Right lobe of liver (tissue), 6 donors: ENCODE data around the gene CNFN. TPM values are rescaled to one million over a fixed set of nuclear protein-coding genes. Genes with fewer than 3 reads are reported as not detected.
A peak's percentile ranks its signal among the peaks of the same experiment; 100 is the strongest.

Experiments
- ATAC-seq, 4 donors: fragments of 200-7000 bp; cut with Tn5 transposase; one replicate each; pipeline ENCODE4 v1.9.1; 2020; ENCODE audit warnings: mild to moderate bottlenecking in 4 of 4, moderate library complexity in 4 of 4
- DNase-seq, 3 donors: peaks; one replicate each; pipeline ENCODE4 v3.0.0-alpha.2; 2020
- H3K27ac ChIP-seq, 3 donors: fragments of 200-600 bp; one replicate each; pipeline ENCODE4 v1.8.0; 2022
- H3K27me3 ChIP-seq, 2 donors: fragments of 200-600 bp; one replicate each; pipeline ENCODE4 v1.8.0; 2022
- H3K36me3 ChIP-seq, 4 donors: fragments of 200-600 bp; sonication (generic) in 1 of 4; one replicate each; pipeline versions ENCODE4 v1.5.1 to v1.8.0; 2017 to 2022; ENCODE audit warnings: control low read depth in 1 of 4
- H3K4me1 ChIP-seq, 4 donors: fragments of 200-600 bp; sonication (generic) in 1 of 4; one replicate each; pipeline versions ENCODE4 v1.5.1 to v1.8.0; 2017 to 2022; ENCODE audit warnings: control low read depth in 1 of 4
- H3K4me3 ChIP-seq, 3 donors: fragments of 200-600 bp; one replicate each; pipeline ENCODE4 v1.8.0; 2022
- H3K9me3 ChIP-seq, 4 donors: fragments of 200-600 bp; sonication (generic) in 1 of 4; one replicate each; pipeline versions ENCODE4 v1.5.1 to v1.8.0; 2017 to 2022; ENCODE audit warnings: control low read depth in 1 of 4
- POLR2A ChIP-seq: fragments of 450-650 bp; IDR thresholded peaks from one replicate; pipeline ENCODE4 v1.6.1; 2017; ENCODE audit warnings: antibody characterized with exemption, mild to moderate bottlenecking
- WGBS: methylation state at CpG from one replicate; pipeline ENCODE4 v1.1.6; 2018; ENCODE audit warnings: low coverage, low lambda C conversion rate; ENCODE audit not compliant: insufficient coverage; ENCODE audit errors: missing lambda C conversion rate; 5-methylcytosine and 5-hydroxymethylcytosine counted together
- intact Hi-C, 2 donors: fragments of 100-400 bp; cut with DNase I; formaldehyde crosslinking; loops; one replicate each; pipeline versions ENCODE4 v1.11.2 to v1.14.1; 2022
- total RNA-seq, 6 experiments: library from RNA; depleted of rRNA in 2 of 6; stranded (reverse); fragments of >200 nt in 2 of 6; fragmentation: NEBNext Ultra II Directional in 3 of 6; extraction: Animal tissue kit (Norgen Biotek cat#: 25700) in 3 of 6; gene quantifications; one replicate each; pipeline versions ENCODE4 v1.1.0 to v1.2.4, GENCODE V29; 2016 to 2023
- TF ChIP-seq, protein P1 (sequence below), 4 donors: fragments of 200-600 bp in 3 of 4; fragments of 450-650 bp in 1 of 4; IDR thresholded peaks; one replicate each; pipeline versions ENCODE4 v1.5.1 to v1.8.0; 2016 to 2022; ENCODE audit warnings: antibody characterized with exemption in 4 of 4, mild to moderate bottlenecking in 2 of 4
- donor health status: DM: no; HTN: yes; CAD: no.
- donor health status: DM: no; HTN: no; CAD: no.
- donor health status: DM: no; HTN: no; CAD: no.
- donor health status: DM: no; HTN: yes; CAD: no.
- donor health status: DM: no; HTN: yes; CAD: no.

Gene CNFN
- total RNA-seq, 6 experiments from 2014 or later: not detected

DNA sequence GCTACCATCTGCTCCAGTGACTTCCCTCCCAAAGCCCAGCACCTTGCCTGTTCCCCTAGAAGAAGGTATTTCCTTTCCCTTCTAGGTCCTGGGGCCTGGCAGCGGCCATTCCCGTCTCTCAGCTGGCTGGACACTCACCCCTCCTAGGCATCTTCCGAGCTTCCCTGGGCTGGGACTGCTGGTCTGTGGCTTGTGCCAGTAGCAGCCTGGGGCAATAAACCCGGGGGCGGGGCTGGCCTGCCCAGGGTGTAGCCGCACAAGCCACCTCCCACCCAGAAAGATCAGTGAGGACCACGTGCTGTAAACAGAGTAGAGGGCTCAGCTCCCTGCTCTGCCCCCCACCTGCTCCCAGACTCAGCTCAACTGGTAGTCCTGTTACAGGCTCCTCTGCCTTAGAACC, 22.1 kb upstream of the CNFN start:
- DNase-seq (no peak), ATAC-seq (no peak)
- H3K9me3 ChIP-seq: no peaks in the 10 kb centered on the region
- H3K4me1 ChIP-seq: peaks cover 0 to 12% (median 6%) of the 10 kb centered on the region in 4 donors
- WGBS: no CpG with 5 or more reads among the region's 7 CpGs
- intact Hi-C loops: no loop called here
- no peaks in the 10 kb centered on the region for H3K36me3 ChIP-seq
- H3K27me3 ChIP-seq: no peaks in the 10 kb centered on the region
- H3K4me3 ChIP-seq: no peak overlapping the region
- H3K27ac ChIP-seq: no peak overlapping the region
- TF ChIP-seq, protein P1, sequence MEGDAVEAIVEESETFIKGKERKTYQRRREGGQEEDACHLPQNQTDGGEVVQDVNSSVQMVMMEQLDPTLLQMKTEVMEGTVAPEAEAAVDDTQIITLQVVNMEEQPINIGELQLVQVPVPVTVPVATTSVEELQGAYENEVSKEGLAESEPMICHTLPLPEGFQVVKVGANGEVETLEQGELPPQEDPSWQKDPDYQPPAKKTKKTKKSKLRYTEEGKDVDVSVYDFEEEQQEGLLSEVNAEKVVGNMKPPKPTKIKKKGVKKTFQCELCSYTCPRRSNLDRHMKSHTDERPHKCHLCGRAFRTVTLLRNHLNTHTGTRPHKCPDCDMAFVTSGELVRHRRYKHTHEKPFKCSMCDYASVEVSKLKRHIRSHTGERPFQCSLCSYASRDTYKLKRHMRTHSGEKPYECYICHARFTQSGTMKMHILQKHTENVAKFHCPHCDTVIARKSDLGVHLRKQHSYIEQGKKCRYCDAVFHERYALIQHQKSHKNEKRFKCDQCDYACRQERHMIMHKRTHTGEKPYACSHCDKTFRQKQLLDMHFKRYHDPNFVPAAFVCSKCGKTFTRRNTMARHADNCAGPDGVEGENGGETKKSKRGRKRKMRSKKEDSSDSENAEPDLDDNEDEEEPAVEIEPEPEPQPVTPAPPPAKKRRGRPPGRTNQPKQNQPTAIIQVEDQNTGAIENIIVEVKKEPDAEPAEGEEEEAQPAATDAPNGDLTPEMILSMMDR (IDR thresholded peaks at IDR 0.05): no peak
- no peak for TF ChIP-seq POLR2A

DNA sequence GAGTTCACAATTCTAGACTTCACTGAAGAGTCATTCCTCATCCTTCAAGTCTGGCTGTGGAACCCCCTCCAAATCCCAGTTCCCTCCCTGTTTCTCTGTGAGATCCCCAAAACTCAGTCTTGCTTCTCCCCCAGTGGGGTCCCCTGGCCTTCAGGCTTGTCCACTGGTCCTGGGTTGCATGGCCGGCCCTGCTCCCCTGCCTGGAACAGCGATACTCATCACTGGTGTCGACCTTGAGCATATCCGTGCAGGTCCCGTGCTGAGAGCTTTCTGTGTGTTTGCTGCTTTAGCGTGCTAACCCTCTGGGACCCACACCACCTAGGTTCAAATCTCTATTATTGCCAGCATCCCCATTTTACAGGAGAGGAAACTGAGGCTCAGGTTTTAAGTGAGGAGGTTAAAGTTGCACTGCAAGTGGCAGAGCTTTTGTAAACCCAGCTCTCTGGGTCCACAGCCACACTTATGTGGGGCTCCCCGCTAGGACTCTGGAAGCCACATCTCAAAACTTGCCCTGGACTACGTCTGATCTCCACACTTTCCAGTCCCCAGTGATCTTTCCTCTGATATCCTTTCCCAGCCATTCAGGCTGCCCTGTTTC, 21.6 kb upstream of the CNFN start:
- ATAC-seq (no peak), DNase-seq (no peak)
- intact Hi-C loops: no loop called here
- 93% methylated on average over 7 of the region's 8 CpGs for WGBS
- Histone ChIP-seq H3K9me3 (no peaks in the 10 kb centered on the region), H3K4me3 (no peak overlapping the region), H3K27ac (no peak overlapping the region), H3K36me3 (no peaks in the 10 kb centered on the region), H3K4me1 (peaks cover 0 to 12% (median 6%) of the 10 kb centered on the region in 4 donors), H3K27me3 (no peaks in the 10 kb centered on the region)
- TF ChIP-seq, protein P1 (IDR thresholded peaks at IDR 0.05): no peak
- no peak for TF ChIP-seq POLR2A

DNA sequence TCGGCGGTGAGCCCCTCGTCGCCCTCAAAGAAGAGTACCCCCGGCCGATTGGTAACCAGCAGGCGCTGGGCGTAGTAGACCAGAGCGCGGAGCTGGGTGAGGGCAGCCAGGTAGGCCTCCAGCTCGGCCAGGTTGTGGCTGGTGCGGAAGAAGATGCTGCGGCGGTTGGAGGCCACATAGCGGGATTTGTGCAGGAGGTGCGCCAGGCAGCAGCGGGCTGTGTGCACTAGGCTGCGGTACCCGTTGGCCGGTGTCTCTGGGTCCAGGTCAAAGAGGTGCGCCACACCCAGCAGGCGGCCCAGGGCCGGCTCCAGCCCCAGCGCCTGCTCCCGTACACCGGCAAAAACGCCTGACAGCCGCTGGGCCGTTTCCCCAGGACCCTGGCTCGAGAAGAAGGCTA, 20.3 kb upstream of the CNFN start:
- TF ChIP-seq, protein P1 (IDR thresholded peaks at IDR 0.05): no peak
- TF ChIP-seq POLR2A: no peak
- H3K27ac ChIP-seq: no peak overlapping the region
- intact Hi-C loops: no loop called here
- DNase-seq: no peak
- WGBS: 67% methylated on average over 4 of the region's 30 CpGs
- no peaks in the 10 kb centered on the region for H3K9me3 ChIP-seq
- H3K36me3 ChIP-seq: no peaks in the 10 kb centered on the region
- no peaks in the 10 kb centered on the region for H3K27me3 ChIP-seq
- peaks cover 0 to 12% (median 6%) of the 10 kb centered on the region in 4 donors for H3K4me1 ChIP-seq
- no peak overlapping the region for H3K4me3 ChIP-seq
- no peak for ATAC-seq

DNA sequence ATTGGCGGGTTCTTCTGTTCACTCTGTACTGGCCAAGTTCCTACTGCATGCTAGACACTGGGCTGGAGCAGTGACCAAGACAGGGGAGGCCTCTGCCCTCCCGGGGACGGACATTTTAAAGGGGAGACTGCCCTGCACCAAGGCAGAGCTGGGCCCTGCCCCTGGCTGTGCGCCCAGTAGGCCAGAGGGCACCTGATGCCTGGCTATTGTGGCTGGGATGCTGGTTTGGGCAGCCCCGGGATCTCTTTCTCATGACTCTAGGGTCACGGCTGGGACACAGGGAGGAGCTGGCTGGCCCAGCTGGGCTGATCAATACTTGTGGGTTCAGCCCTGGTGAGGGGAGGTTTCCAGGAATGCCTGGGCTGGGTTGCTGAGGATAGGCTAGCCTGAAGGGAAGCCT, 19.4 kb upstream of the CNFN start:
- ATAC-seq: peak; percentile 93 to 98 (median 96)
- Histone ChIP-seq H3K4me3 (no peak overlapping the region), H3K9me3 (no peaks in the 10 kb centered on the region), H3K27me3 (no peaks in the 10 kb centered on the region), H3K27ac (peak overlapping the region in 1 of 3 donors; percentile 24), H3K36me3 (no peaks in the 10 kb centered on the region), H3K4me1 (peaks cover 0 to 12% (median 6%) of the 10 kb centered on the region in 4 donors)
- 20% methylated on average over 1 of the region's 6 CpGs for WGBS
- intact Hi-C loops: loop anchor here in 1 of 2 donors (10.0 kb wide), 1 partner anchor 285 kb away; no protein-coding TSS in a partner anchor
- no peak for TF ChIP-seq POLR2A
- TF ChIP-seq, protein P1 (IDR thresholded peaks at IDR 0.05): no peak
- DNase-seq: peak; percentile 87 to 92 (median 89)
